ENCODE results near the gene SSTR4.

- TF ChIP-seq CTCF (IDR thresholded peaks at IDR 0.05) = no peak
- TF ChIP-seq POLR2A (IDR thresholded peaks at IDR 0.05) = no peak
These were observed 48.6 kb downstream of the SSTR4 start for GRCh38 chr20:23083553-23084220.

All from esophagus squamous epithelium (tissue), 4 donors.